CD14-positive monocyte (primary cell): Measurements from ENCODE around the gene KIF4A. TPM values are rescaled to one million over a fixed set of nuclear protein-coding genes. Genes with fewer than 3 reads are reported as not detected.

ENCODE experiments used
- DNase-seq, 3 donors: peaks; one replicate each; pipeline ENCODE4 v3.0.0-alpha.2; 2011 to 2022
- H2AFZ ChIP-seq: 2 replicates; pipeline ENCODE4 v1.6.0; 2012; ENCODE audit warnings: mild to moderate bottlenecking, low read depth, low read length, inconsistent platforms; ENCODE audit not compliant: insufficient read depth, poor library complexity, severe bottlenecking
- H3K27ac ChIP-seq, 2 donors: 1 replicate in 1 of 2; 2 replicates in 1 of 2; pipeline ENCODE4 v1.5.1; 2012 to 2013; ENCODE audit warnings: low read length in 2 of 2, control low read depth in 1 of 2, inconsistent platforms in 1 of 2, low read depth in 1 of 2, mild to moderate bottlenecking in 1 of 2
- H3K27me3 ChIP-seq, 2 donors: one replicate each; pipeline versions ENCODE4 v1.6.0 to v1.6.1; 2011 to 2013; ENCODE audit warnings: low read length in 2 of 2; ENCODE audit not compliant: control insufficient read depth in 2 of 2, insufficient read depth in 2 of 2
- H3K36me3 ChIP-seq, 2 donors: replicated peaks in 1 of 2; 1 replicate in 1 of 2; 2 replicates in 1 of 2; pipeline versions ENCODE4 v1.5.1 to v1.6.1; 2012 to 2013; ENCODE audit warnings: low read length in 2 of 2, control low read depth in 1 of 2, inconsistent platforms in 1 of 2, mild to moderate bottlenecking in 1 of 2; ENCODE audit not compliant: insufficient read depth in 2 of 2, control insufficient read depth in 1 of 2
- H3K4me1 ChIP-seq, 2 donors: 1 replicate in 1 of 2; 2 replicates in 1 of 2; pipeline versions ENCODE4 v1.5.1 to v1.6.1; 2012 to 2013; ENCODE audit warnings: low read length in 2 of 2, control low read depth in 1 of 2, inconsistent platforms in 1 of 2, mild to moderate bottlenecking in 1 of 2, moderate library complexity in 1 of 2; ENCODE audit not compliant: insufficient read depth in 2 of 2, control insufficient read depth in 1 of 2
- H3K4me2 ChIP-seq: replicated peaks from 2 replicates; pipeline ENCODE3; 2012; ENCODE audit warnings: low read length, moderate library complexity, mild to moderate bottlenecking; ENCODE audit not compliant: poor library complexity, severe bottlenecking; ENCODE audit errors: extremely low read depth
- H3K4me3 ChIP-seq, 3 experiments: fragments of 200-600 bp in 1 of 3; sonication (generic) in 1 of 3; replicated peaks in 1 of 3; 1 replicate in 2 of 3; 2 replicates in 1 of 3; pipeline ENCODE4 v1.5.1; 2011 to 2013; ENCODE audit warnings: low read length in 3 of 3, mild to moderate bottlenecking in 3 of 3, control low read depth in 2 of 3, low read depth in 2 of 3, inconsistent platforms in 1 of 3, moderate library complexity in 1 of 3
- H3K79me2 ChIP-seq: 2 replicates; pipeline ENCODE4 v1.6.0; 2012; ENCODE audit warnings: mild to moderate bottlenecking, control low read depth, inconsistent platforms, low read length, moderate library complexity; ENCODE audit not compliant: insufficient read depth
- H3K9ac ChIP-seq: 2 replicates; pipeline ENCODE4 v1.6.0; 2017; ENCODE audit warnings: low read length, mild to moderate bottlenecking; ENCODE audit not compliant: insufficient read depth, poor library complexity, severe bottlenecking
- H3K9me3 ChIP-seq, 2 donors: replicated peaks in 1 of 2; 1 replicate in 1 of 2; 2 replicates in 1 of 2; pipeline versions ENCODE4 v1.5.1 to v1.6.1; 2012 to 2013; ENCODE audit warnings: low read length in 2 of 2, control low read depth in 1 of 2; ENCODE audit not compliant: control insufficient read depth in 1 of 2, insufficient read depth in 1 of 2
- H4K20me1 ChIP-seq: 2 replicates; pipeline ENCODE4 v1.6.0; 2012; ENCODE audit warnings: mild to moderate bottlenecking, low read length, control low read depth, moderate library complexity; ENCODE audit not compliant: insufficient read depth
- H3K27ac Mint-ChIP-seq, 7 donors: one replicate each; pipeline ENCODE4 v1.8.0; 2020; ENCODE audit warnings: mild to moderate bottlenecking in 7 of 7, mixed read lengths in 7 of 7, moderate library complexity in 6 of 7, inconsistent platforms in 2 of 7
- H3K27me3 Mint-ChIP-seq, 3 donors: one replicate each; pipeline ENCODE4 v1.8.0; 2021 to 2022; ENCODE audit warnings: low read depth in 3 of 3, mild to moderate bottlenecking in 3 of 3, mixed read lengths in 3 of 3, moderate library complexity in 3 of 3, inconsistent platforms in 1 of 3
- H3K36me3 Mint-ChIP-seq, 2 donors: one replicate each; pipeline ENCODE4 v1.8.0; 2020; ENCODE audit warnings: mixed read lengths in 2 of 2, inconsistent platforms in 1 of 2, mild to moderate bottlenecking in 1 of 2
- H3K4me1 Mint-ChIP-seq: one replicate; pipeline ENCODE4 v1.8.0; 2020; ENCODE audit warnings: mild to moderate bottlenecking, mixed read lengths
- H3K4me3 Mint-ChIP-seq, 2 donors: one replicate each; pipeline ENCODE4 v1.8.0; 2020; ENCODE audit warnings: mild to moderate bottlenecking in 2 of 2, mixed read lengths in 2 of 2, moderate library complexity in 1 of 2
- H3K9me3 Mint-ChIP-seq, 7 donors: one replicate each; pipeline ENCODE4 v1.8.0; 2020 to 2022; ENCODE audit warnings: mixed read lengths in 7 of 7, mild to moderate bottlenecking in 6 of 7, moderate library complexity in 6 of 7, inconsistent platforms in 2 of 7
- CTCF ChIP-seq: fragments of 200-600 bp; IDR thresholded peaks from one replicate; pipeline ENCODE4 v1.8.0; 2022; ENCODE audit warnings: antibody characterized with exemption, mild to moderate bottlenecking
- WGBS: methylation state at CpG from one replicate; pipeline ENCODE4 v1.1.5; 2013; ENCODE audit warnings: missing lambda C conversion rate; ENCODE audit not compliant: insufficient coverage; 5-methylcytosine and 5-hydroxymethylcytosine counted together
- intact Hi-C, 2 donors: fragments of 100-400 bp; cut with micrococcal nuclease; formaldehyde crosslinking; loops; one replicate each; pipeline versions ENCODE4 v1.15.0 to v1.15.1; 2023
- polyA plus RNA-seq, 3 donors: library from polyadenylated mRNA; depleted of rRNA in 1 of 3; unstranded in 2 of 3; stranded (reverse) in 1 of 3; fragments of 300-500 nt in 2 of 3; fragments of >200 nt in 1 of 3; fragmentation: Illumina TruSeq in 2 of 3; gene quantifications; 1 replicate in 2 of 3; 2 replicates in 1 of 3; pipeline ENCODE4 v1.2.3, GENCODE V29; 2012 to 2021

KIF4A gene
- polyA plus RNA-seq, 3 donors = 0.03 TPM; not detected in 2

GRCh38 chrX:70244881-70245280 lies 45.0 kb upstream of the KIF4A start:
- no peak for DNase-seq
- H3K27me3 ChIP-seq = peaks cover 0 to 2% of the 10 kb centered on the region in 2 donors
- no peaks in the 10 kb centered on the region for H3K79me2 ChIP-seq
- WGBS = no CpG with 5 or more reads among the region's 6 CpGs
- no peaks in the 10 kb centered on the region for H4K20me1 ChIP-seq
- H3K4me3 ChIP-seq = no peak overlapping the region
- no peak overlapping the region for H3K4me2 ChIP-seq
- intact Hi-C loops = no loop called here
- Mint-ChIP-seq H3K4me1 (no peaks in the 10 kb centered on the region), H3K27ac (no peak overlapping the region), H3K36me3 (no peaks in the 10 kb centered on the region), H3K9me3 (peaks cover 0 to 3% (median 0%) of the 10 kb centered on the region in 7 donors), H3K27me3 (peaks cover 0 to 3% (median 1%) of the 10 kb centered on the region in 3 donors), H3K4me3 (no peak overlapping the region)
- H3K9me3 ChIP-seq = no peaks in the 10 kb centered on the region
- no peaks in the 10 kb centered on the region for H3K4me1 ChIP-seq
- H3K9ac ChIP-seq = no peak overlapping the region
- no peak for TF ChIP-seq CTCF
- H2AFZ ChIP-seq = no peak overlapping the region
- H3K27ac ChIP-seq = no peak overlapping the region
- no peaks in the 10 kb centered on the region for H3K36me3 ChIP-seq

- no peak overlapping the region for H2AFZ ChIP-seq
- peaks cover 0 to 4% of the 10 kb centered on the region in 2 donors for H3K27me3 ChIP-seq
- H3K79me2 ChIP-seq = no peaks in the 10 kb centered on the region
- no CpG with 5 or more reads among the region's 2 CpGs for WGBS
- H3K9ac ChIP-seq = no peak overlapping the region
- H3K9me3 ChIP-seq = no peaks in the 10 kb centered on the region
- peaks cover 0 to 3% (median 0%) of the 10 kb centered on the region in 7 donors for H3K9me3 Mint-ChIP-seq
- no peak for DNase-seq
- no peaks in the 10 kb centered on the region for H3K36me3 ChIP-seq
- H3K27me3 Mint-ChIP-seq = peaks cover 0 to 1% (median 0%) of the 10 kb centered on the region in 3 donors
- H3K4me1 ChIP-seq = no peaks in the 10 kb centered on the region
- H3K27ac ChIP-seq = no peak overlapping the region
- H3K4me3 Mint-ChIP-seq = no peak overlapping the region
- intact Hi-C loops = no loop called here
- H3K36me3 Mint-ChIP-seq = no peaks in the 10 kb centered on the region
- H3K4me3 ChIP-seq = no peak overlapping the region
- no peaks in the 10 kb centered on the region for H4K20me1 ChIP-seq
- no peaks in the 10 kb centered on the region for H3K4me1 Mint-ChIP-seq
- H3K27ac Mint-ChIP-seq = no peak overlapping the region
- no peak for TF ChIP-seq CTCF
- no peak overlapping the region for H3K4me2 ChIP-seq
These were observed 42.7 kb upstream of the KIF4A start for GRCh38 chrX:70247252-70247651.
